GM21619 (cell line): ENCODE data around the gene SHLD1.
A peak's percentile ranks its signal among the peaks of the same experiment; 100 is the strongest.

Source experiments
- ATAC-seq: cut with Tn5 transposase; IDR thresholded peaks from one replicate; pipeline ENCODE4 v1.9.1; 2021; ENCODE audit not compliant: unreplicated experiment

The SHLD1 gene

DNA sequence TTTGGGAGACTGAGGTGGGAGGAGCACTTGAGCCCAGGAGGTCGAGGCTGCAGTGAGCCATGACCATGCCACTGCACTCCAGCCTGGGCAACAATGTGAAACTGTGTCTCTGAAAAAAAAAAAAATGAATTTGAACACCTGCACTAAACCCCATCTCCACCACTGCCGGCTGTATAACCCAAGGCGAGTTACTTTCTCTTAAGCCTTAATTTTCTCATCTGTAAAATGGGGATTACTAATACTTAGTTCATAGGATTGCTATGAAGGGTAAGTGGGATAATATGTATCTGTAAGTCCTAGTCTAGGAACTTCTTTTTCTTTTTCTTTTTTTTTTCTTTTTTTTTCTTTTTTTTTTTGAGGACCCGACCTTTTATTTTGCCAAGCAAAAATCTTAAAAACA lies 61.5 kb downstream of the SHLD1 start:
- ATAC-seq = no peak

GRCh38 chr20:5818346-5818681 lies 68.1 kb downstream of the SHLD1 start:
- ATAC-seq = no peak

DNA sequence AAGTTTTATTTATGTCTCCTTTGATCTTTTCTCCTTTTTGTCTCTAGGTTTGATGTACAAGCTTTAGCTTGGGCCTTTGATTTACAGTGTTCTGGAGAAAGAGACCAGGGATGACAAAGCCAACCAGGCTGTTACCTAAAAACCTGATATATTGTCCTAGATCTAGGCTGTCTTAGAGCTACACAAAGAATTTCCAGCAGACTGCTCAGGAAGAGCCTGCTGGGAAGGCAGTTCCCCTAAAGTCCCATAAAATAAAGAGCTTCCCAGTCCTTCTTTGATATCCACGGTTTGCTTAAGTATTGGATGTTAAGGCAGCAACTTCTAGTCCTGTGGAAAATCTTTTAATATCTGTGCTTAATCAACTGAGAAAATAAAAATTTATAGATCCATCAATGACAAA lies 70.5 kb downstream of the SHLD1 start:
- no peak for ATAC-seq

DNA sequence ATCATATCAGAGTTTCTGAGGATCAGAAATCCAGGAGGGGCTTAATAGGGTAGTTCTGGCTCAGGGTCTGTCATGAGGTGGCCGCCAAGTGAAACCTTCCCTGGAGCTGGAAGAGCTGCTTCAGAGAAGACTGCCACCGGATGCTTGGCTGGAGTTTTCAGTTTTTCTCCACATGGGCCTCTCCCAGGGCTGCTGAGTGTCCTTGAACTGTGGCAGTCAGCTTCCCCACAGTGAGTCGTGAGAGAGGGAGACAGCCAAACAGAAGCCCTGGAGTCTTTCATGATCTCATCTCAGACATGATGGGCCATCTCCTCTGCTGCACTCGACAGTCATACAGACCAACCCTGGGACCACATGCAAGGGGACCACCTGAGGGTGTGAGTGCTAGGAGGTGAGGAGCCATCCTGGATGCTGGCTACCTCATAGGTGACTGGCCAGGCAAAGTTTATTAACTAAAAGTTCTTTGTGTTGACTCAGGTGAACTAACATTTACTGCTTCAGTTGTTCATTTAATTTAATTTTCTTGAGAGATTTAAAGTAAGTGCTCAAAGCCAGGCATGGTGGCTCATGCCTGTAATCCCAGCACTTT lies 71.5 kb downstream of the SHLD1 start:
- no peak for ATAC-seq

DNA sequence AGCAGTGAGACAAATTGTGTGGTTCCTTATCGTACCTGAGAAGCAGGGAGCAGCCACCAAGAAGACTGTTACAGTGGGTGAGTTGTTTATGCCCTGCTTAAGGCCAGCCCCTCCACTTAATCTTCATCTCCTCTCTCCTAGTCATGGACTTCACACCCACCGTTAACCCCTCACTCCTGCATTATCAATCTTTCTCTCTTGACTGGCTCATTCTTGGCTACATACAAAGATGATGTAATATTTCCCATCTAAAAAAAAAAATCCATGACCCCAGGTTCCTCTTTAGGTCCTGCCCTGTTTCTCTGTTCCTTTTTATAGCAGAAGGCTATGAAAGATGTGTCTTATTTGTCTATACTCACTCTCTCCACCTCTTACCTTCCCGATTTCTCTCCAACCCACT lies 72.4 kb downstream of the SHLD1 start:
- no peak for ATAC-seq

DNA sequence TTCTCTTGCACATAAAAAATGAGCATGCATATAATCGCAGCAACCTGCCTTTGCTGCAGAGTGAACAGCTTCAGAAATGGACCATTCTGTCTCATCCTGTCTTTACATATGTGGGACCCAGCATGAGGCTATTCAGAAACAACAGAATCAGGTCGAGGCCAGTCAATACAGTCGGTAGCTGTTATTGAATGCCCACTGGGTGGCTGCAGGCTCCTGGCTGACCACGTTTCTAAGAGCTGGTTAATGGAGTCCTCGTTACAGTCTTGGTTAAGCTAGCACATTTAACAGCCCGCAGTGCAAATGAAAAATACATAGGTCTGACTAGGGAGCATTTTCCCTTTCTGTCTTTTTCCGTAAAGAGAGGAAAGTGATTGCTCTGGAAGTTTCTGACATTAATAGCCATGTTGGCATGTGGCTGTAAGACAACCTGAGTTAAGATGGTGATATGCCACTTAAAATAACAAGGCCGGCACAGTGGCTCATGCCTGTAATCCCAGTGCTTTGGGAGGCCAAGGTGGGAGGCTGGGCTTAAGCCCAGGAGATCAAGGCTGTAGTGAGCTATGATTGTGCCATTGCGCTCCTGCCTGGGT lies 75.0 kb downstream of the SHLD1 start:
- no peak for ATAC-seq

DNA sequence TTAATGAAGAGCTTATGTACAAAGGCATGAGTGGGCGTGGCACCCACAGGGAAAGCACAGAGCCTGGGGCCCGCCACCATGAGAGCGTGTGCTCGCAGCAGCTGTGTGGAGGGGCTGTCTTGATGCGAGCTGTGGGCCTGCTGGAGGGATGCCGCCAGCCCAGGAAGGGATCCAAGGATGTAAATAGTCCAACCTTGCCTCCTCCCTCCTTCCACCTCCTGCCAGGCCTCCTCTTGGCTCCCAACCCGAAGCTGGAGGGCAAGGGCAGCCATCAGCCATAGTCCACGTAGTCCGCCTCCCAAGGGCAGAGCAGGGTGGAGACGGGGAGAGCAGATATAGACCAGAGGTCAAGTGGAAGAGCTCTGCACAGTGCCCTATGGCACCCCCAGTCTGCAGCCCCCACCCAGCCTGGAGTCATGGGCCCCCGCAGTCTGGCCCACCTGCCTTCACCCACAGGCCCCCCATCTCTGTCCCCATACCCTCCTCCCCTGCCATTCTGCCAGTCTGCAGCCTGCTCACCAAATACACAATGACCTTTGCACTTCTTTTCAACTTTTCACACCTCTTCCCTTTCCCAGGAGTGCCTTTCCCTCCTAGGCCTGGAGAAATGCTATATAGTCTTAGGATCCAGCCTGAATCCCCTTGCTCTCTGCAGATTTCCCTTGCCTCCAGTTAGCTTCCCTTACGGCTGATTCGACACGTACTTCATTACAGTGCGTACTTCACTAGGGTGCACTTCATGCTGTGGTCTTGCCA lies 77.1 kb downstream of the SHLD1 start:
- ATAC-seq = no peak

- no peak for ATAC-seq
Measured at GRCh38 chr20:5827861-5828260, 77.7 kb downstream of the SHLD1 start.

GRCh38 chr20:5829241-5829809 lies 79.1 kb downstream of the SHLD1 start:
- no peak for ATAC-seq

DNA sequence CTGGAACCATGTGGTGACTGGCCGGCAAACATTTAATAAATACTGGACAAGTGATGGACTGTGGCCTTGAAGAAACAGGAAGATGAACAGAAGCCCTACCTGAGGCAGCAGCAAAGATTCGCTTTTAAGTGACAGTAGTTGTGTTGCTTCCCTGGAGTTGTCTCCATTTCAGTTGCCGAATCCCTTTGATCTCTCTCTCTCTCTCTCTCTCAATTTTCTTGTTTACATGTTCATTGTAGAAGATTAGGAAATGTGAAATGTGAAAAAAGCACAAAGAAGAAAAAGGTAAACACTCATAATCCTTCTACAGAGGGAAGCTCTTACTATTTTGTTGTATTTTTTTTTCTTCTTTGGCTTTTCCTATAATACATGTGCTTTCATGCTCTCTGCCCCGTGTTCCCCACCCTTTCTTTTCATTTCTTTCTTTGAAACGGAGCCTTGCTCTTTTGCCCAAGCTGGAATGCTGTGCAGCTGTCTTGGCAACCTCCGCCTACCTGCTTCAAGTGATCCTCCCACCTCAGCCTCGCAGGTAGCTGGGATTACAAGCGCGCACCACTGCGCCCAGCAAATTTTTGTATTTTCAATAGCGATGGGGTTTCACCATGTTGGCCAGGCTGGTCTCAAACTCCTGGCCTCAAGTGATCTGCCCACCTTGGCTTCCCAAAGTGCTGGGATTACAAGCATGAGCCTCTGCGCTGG lies 81.5 kb downstream of the SHLD1 start:
- no peak for ATAC-seq

DNA sequence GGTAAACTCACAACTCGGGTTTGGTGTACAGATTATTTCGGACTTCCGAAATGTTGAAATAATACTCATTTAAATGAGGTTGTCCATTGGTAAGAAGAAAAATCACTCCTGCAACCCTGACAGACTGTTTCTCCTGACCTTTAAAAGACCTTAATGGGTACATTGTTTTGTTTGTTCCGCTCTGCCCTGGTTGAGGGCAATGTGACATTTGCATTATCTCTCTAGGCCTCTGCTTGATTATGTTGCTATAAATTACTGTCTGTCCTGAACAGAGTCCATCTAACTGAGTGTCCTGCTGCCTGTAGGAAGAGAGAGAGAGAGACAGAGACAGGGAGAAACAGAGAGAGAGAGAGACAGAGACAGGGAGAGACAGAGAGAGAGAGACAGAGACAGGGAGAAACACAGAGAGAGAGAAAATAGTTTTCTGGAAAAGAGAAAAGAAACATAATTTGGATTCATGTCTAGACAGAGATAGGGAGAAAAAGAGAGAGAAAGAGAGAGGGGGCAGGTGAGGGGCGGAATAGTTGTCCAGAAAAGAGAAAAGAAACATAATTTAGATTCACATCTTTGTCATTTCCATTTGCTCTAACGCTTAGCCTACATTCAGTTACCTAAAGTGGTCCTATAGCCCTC lies 83.2 kb downstream of the SHLD1 start:
- ATAC-seq = no peak

DNA sequence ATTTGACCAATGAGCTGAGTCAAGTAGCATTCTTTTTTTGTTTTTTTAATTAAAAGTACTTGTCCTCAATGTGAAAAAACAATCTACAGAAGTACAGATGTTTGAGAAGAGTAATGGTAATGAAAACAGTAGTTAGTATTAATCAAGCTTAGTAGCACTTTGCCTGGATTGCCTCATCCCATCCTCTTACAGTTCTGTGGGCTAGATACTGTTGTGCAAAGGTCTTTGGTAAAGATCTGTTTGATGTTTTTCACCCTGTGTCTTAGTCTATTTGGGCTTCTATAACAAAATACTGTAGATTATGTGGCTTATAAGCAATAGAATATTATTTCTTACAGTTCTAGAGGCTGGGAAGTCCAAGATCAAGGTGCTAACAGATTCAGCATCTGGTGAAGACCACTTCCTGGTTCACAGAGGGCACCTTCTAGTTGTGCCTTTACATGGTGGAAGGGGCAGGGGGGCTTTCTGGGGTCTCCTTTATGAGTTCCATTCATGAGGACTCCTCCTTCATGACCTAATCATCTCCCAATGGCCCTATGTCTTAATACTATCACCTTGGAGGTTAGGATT lies 84.3 kb downstream of the SHLD1 start:
- ATAC-seq = no peak

GRCh38 chr20:5835321-5835821 lies 85.2 kb downstream of the SHLD1 start:
- ATAC-seq = no peak

GRCh38 chr20:5835871-5836270 lies 85.7 kb downstream of the SHLD1 start:
- no peak for ATAC-seq

DNA sequence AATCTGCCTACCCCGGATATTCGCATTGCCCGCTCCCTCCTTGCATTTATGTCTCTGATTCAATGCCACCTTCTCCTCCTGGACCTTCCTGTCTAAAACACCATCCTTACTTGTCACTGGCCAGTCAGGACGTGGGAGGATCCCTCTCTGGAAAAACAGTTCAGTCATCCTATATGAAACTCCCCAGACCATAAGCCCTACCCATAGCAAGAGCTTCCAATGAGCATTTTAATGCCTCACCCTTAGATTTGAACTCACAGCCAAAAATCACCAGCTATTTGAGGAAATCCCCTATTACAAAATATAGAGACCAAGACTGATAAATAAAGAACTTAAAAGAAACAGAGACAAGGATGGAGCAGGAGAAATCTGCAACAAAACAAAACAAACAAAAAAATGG lies 86.4 kb downstream of the SHLD1 start:
- ATAC-seq = no peak

DNA sequence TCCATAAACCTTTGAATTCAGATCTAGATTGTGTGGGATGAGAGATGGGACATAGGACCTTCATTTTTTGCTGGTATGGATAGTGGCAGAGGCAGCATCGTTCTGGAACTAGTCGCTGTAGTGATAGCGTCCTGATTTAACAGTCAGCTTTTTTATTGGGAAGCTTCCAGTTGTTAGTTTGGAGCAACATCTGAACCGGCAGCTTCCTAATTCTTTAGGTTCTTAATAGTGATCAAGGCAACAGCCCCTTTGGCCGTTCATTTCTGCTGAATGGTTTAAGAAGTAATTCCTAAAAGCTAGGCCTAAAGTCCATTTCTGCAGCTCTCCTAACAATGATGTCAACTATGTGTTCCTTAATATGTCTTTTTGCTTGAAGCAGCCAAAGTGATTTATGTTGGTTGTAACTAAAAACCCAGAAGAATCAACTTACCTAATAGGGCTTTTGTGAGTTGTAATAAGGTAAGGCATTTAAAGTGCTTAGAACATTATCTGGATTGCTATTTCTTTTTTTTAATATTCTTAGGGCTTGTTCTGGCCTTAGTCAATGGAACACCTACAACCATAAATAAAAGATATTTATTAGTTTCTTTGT lies 90.3 kb downstream of the SHLD1 start:
- no peak for ATAC-seq

- no peak for ATAC-seq
Measured at GRCh38 chr20:5841522-5841921, 91.3 kb downstream of the SHLD1 start.

- no peak for ATAC-seq
Measured at GRCh38 chr20:5842465-5842864, 92.3 kb downstream of the SHLD1 start.

DNA sequence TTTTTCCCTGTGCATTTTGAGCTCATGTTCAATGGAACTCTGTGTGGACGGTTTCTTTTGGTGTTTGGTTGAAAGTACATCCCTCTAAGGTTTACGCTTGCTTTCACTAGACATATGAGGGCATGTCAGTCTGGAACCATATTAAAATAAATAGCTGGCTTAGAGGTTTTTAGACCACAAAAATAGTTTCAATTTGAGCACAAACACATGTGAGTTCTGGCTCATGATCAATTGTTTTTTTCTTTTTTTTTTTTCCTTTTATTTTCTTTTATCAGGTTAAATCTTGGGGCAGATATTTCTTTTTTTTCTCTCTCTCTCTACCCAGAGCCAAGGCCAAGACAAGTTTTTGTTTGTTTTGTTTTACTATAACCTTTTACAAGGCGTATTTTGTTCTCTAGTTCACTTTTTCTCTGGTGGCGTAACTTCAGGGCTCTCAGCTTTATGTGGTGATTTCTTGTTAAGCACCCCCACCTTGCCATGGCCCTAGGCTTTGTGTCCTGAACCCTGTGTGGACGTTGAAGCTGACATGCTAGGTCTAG lies 92.9 kb downstream of the SHLD1 start:
- peak; percentile 63 for ATAC-seq

DNA sequence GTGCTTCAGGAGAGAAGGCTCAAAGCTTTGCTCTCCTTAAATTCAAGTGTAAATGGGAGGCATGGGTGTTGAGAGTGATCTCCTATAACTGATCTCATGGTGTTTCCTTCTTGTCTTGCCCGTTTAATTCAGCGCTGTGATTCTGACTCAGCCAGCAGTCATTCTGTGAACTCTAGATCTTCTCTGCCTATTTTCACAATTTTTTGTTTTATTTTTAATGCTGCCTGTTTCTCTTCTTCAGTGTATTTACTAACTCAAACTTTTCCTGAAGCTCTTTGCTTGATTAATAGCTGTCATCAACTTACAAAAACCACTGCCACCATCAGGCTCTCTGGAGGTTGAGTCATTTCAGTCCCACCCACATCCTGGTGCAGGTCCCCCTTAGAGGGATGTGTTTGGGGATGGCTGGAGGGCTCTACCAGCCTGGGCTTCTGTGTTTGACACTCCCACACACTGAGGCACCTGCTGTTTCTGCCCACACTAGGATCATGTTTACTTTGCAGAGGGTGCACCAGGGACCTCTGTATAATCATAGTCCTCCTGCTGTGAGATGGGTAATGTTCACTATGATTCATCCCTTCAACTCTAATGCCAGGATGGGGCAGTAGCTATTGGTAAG lies 94.0 kb downstream of the SHLD1 start:
- peak; percentile 76 for ATAC-seq
